Measurements from ENCODE around the gene THG1L.

THG1L gene

DNA sequence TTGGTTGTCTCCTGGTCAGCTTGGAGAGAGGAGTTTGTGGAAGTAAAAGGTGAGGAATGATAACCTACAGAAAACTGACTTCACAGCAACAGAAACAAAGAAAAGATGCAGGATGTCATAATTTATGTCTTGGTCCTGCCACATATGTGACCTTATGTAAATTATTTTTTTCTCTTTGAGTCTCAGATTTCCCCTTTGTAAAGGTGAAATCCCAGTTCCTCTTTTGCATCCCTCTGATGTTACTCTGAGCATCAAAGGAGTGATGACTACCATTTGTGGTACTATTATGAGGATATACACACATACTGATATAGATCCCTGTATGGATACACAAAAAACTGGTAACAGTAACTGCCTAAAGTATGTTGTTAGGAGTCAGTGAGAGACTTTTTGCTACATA is 1.4 kb upstream of the THG1L start:
- no peak for DNase-seq

DNA sequence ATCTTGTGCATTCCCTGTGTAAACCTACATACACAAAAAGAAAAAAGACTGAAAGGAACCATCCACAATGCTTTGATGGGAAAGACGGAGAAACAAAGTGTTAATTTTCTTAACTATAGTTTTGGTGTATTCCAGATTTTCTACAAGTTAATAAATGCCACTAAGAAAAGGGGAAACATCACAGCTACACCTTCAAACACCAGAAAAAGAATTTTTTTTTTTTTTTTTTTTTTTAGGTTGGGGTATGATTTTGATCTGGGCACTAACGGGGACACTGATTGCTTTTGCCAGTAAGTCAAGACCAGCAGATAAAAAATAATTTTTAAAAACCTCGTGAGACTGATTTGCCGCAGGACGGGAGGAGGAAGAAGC is 334 bp upstream of the THG1L start:
- no peak for DNase-seq

GRCh38 chr5:157732130-157732514 is 902 bp downstream of the THG1L start:
- no peak for DNase-seq

- no peak for DNase-seq
These were observed 1.5 kb downstream of the THG1L start for GRCh38 chr5:157732596-157733262.

GRCh38 chr5:157734436-157734835 is 3.2 kb downstream of the THG1L start:
- no peak for DNase-seq

- no peak for DNase-seq
These were observed 4.8 kb downstream of the THG1L start for GRCh38 chr5:157735991-157736390.

DNA sequence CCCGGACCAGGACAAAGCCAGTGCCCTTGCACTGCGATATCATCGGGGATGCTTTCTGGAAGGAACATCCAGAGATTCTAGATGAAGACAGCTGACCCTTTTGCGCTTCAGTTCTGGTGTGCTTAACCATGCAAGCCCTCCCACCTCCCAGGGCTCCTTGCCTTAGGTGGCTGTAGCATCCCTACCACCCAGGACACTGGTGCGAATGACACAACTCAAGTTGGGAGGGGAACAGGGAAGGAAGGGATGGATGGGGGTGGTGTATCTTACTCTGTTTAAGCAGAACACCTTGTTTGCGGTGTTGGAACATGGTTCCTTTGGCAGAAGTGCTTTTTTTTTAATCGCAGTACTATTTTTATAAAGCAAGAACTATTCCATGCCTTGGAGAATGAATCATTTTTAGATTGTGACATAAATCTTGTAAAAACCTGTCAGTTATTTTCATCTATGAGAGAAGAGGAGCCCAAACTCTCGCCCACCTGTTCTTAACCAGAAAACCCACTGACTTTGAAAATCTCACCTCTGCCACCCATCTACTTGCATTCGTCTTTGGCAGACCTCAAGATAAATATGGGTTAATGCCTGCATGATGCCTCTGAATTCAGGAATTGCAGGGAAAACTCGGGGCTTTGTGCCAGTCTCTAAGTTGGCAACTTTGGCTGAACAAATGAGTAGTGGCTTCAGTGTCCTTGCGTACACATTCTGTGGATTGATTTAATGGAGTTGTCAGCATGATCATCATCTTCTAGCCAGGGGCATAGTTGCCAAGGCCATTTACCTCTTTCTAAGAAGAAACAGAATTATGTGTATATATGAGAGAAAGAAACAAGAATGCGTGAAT is 8.4 kb downstream of the THG1L start:
- no peak for DNase-seq

- no peak for DNase-seq
These were observed 9.0 kb downstream of the THG1L start for GRCh38 chr5:157740229-157740610.

DNA sequence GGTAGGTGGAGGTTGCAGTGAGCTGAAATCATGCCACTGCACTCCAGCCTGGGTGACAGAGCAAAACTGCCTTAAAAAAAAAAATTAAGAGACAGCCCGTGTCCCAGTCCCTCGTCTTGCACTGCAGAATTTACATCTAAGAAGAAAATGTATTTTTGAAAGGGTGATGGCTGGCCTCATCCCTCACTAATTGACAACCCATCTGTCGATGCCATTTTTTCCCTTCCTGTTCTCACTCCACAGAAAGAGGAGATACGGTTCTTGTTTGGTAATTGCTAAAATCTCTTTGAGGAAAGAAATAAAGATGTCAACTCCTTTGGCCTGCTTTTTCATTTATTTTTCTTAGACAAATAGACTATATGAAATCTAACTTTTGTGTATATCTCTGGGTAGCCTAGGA is 9.9 kb downstream of the THG1L start:
- DNase-seq, result no peak

DNA sequence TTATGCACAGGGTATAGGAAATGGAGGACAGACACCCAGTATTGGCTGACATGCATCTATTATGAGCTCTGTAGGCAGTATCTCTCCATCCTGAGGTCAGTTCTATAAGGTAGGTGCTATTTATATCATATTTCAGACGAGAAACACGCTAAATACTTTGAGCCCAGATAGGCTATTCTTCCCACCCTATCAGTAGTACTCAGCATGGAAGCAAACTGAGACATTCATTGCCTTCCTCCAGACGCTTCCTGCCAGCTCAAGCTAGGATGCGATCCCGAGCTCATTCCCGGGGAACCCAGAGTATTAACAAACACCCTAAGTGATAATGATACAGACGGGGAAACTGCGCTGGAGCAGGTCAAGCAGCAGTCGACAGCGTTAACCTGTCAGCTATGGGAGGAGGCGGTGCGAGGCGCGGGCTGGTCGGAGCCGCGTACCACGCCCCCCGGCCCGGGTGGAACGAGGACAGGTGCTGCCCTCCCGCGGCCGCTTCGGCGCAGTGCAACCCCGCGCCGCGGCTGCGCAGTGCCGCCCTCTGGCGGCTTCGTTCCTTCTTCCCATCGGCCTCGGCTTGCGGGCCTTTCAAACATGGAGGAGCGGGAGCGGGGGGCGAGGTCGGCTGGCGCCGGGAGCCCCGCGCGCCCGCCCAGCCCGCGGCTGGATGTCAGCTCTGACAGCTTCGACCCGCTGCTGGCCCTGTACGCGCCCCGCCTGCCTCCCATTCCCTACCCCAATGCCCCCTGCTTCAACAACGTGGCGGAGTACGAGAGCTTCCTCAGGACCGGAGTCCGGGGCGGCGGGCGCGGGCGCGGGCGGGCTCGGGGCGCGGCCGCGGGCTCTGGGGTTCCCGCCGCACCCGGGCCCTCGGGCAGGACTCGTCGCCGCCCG is 12.2 kb downstream of the THG1L start, which contains the start of gene LSM11:
Gene LSM11, plus strand, starts transcription at position 550 of the 888 bp plus-strand sequence. Its CDS starts 39 bp downstream, at position 589.
- peak; percentile 99 for DNase-seq

- peak; percentile 70 for DNase-seq
These were observed 13.1 kb downstream of the THG1L start for GRCh38 chr5:157744051-157745011.

- DNase-seq, result no peak
These were observed 13.8 kb downstream of the THG1L start for GRCh38 chr5:157745041-157745456.

- DNase-seq, result no peak
These were observed 16.0 kb downstream of the THG1L start for GRCh38 chr5:157747173-157747740.

DNA sequence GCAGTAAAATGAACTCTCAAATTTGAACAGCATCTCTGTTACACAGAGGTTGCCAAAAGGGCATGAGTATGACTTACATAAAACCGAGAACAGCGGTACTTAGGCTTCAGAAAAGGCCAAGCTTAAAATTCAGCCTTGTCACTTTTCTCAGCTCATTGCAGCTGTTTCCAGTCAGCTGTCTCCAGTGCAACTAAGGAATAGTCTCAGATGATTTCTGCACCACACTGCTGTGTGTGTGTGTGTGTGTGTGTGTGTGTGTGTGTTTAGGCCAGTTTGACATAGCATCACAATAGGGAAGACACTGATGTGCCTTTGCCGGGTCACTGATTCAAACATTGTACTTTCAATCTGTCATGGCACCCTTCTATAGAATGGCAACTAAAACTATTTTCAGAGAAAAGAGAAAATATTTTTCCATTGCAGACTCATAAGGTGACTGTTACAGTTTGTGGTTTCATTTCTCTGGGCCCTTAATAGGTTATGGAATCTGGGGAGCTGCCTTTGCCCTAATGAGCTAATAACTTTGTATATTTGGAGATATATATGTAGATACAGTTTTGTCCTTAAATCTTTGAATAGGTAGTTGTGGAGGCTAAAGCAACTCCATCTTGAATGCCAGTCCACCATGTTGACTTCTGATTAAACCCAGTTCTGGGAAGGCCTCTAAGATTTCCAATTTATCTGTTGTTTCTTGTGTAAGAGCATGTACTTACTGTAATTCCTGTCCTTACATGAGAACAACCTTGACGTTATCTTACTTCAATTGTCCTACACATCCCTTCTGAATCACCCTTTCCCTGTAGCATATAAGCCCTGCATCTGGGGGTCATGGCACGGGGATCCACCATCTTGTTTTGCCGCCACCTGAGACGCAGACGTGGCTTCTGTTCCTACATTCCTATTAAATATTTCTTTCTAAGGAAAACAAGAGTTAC is 16.8 kb downstream of the THG1L start:
- DNase-seq, result no peak

DNA sequence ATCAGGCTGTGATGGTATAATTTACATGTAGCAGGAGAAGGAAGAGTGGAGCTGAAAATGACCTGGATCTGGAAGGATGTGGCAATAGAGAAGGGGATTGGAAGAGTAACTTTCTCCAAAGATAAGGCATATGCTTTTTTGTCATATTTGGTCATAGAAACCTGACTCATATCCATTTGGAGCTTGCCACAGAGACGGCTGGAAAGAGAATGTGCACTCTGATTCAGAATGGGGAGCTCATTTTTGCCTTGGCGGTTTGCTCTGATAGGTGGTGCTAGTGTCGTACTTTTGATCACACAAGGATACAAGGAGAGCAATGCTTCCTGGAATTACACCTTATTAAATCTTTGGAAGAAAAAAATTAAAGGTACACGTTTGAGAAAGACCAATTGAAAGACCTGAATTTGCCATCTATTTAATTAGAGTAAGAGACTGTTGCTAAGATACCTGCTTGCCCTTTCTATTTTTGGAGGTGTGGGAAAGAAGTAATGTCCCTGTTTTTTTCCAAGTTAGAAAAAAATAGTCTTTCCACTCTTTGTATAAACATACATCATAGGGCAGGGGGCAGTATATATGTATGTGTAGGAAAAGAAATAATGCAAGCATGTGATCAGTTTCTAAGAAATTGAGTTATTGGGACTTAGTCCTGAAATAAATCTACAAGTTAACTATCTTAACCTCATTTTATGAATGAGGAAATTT is 17.7 kb downstream of the THG1L start:
- DNase-seq, result no peak

DNA sequence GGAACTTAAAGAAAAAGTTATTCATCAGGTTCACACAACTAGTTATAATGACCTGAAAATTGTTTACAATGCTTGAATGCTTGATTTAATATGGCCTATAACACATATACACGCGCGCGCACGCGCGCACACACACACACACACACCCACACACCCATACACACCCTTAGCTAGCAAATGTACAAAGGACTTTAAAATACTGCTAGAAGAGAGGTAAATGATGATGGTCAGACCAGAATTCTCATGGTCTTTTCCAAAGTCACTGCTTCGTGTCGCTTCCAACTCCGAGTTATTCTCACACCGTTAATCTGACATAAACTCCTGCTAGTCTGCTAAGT is 18.2 kb downstream of the THG1L start:
- DNase-seq, result no peak

DNA sequence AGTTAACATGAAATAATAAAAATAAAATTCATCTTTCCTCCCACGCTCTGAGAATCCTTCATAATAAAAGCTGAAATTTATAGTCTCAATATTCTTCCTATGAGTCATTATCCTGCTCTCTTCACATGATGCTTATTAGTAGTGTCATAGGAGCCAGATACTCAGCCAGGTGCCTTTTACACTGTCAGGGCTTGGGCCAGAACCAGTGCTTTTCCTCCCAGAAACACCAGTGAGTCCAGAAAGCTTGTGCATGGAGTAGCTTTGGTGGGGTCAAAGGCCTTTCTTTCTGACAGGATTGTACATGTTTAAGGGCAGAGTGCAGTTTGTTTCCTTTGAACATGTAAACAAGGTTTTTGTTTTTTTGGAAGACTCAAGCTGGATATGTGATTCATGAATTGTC is 19.1 kb downstream of the THG1L start:
- DNase-seq, result no peak

- DNase-seq, result no peak
These were observed 24.9 kb downstream of the THG1L start for GRCh38 chr5:157756122-157756521.

- DNase-seq, result no peak
These were observed 27.5 kb downstream of the THG1L start for GRCh38 chr5:157758706-157759105.

Measured in activated CD8-positive, alpha-beta memory T cell treated with anti-CD3 and anti-CD28 coated beads, Interleukin-2, amount 50 U/mL, for 48 hours (primary cell).